B cell (primary cell): ENCODE data around the gene CRMP1. TPM values are rescaled to one million over a fixed set of nuclear protein-coding genes. Genes with fewer than 3 reads are reported as not detected.

Experiments used
- ATAC-seq: fragments of 200-7000 bp; cut with Tn5 transposase; one replicate; pipeline ENCODE4 v1.10.0; 2021; ENCODE audit warnings: low read depth, mild to moderate bottlenecking, moderate number of reproducible peaks, moderate library complexity
- CTCF ChIA-PET: fragments of 350-600 bp; sonication (Branson Sonifier 250); formaldehyde crosslinking; loops from one replicate; lab custom pipeline; 2021; ENCODE audit warnings: antibody characterized with exemption, inconsistent platforms; lab: Charles Lee
- POLR2A ChIA-PET: fragments of 350-600 bp; sonication (Branson Sonifier 250); formaldehyde crosslinking; loops from one replicate; lab custom pipeline; 2021; ENCODE audit warnings: antibody characterized with exemption; lab: Charles Lee
- DNase-seq: peaks from one replicate; pipeline ENCODE4 v3.0.0; 2013
- H2AFZ ChIP-seq: 2 replicates; pipeline ENCODE4 v1.6.1; 2012; ENCODE audit warnings: mild to moderate bottlenecking, low read depth, low read length; ENCODE audit not compliant: insufficient read depth, poor library complexity, severe bottlenecking
- H3K27ac ChIP-seq, 2 donors: 1 replicate in 1 of 2; 2 replicates in 1 of 2; pipeline ENCODE4 v1.5.1; 2012 to 2013; ENCODE audit warnings: low read length in 2 of 2, mild to moderate bottlenecking in 2 of 2, moderate library complexity in 1 of 2
- H3K27me3 ChIP-seq, 4 experiments: fragments of 200-600 bp in 1 of 4; sonication (generic) in 1 of 4; replicated peaks in 1 of 4; 1 replicate in 2 of 4; 2 replicates in 2 of 4; pipeline versions ENCODE4 v1.6.1 to v1.7.0; 2013 to 2016; ENCODE audit warnings: low read length in 3 of 4, mild to moderate bottlenecking in 2 of 4, mixed read lengths in 1 of 4, moderate library complexity in 1 of 4; ENCODE audit not compliant: insufficient read depth in 4 of 4, control insufficient read depth in 3 of 4; ENCODE audit errors: control extremely low read depth in 1 of 4
- H3K36me3 ChIP-seq, 2 experiments: replicated peaks in 1 of 2; 1 replicate in 1 of 2; 2 replicates in 1 of 2; pipeline versions ENCODE4 v1.6.1 to v1.7.1; 2013; ENCODE audit warnings: low read length in 1 of 2; ENCODE audit not compliant: insufficient read depth in 2 of 2, control insufficient read depth in 1 of 2; ENCODE audit errors: control extremely low read depth in 1 of 2, extremely low read depth in 1 of 2
- H3K4me1 ChIP-seq, 2 donors: fragments of 200-600 bp in 1 of 2; sonication (generic) in 1 of 2; 1 replicate in 1 of 2; 2 replicates in 1 of 2; pipeline versions ENCODE4 v1.5.1 to v1.6.1; 2013 to 2017; ENCODE audit warnings: low read length in 2 of 2; ENCODE audit not compliant: control insufficient read depth in 2 of 2, insufficient read depth in 2 of 2
- H3K4me2 ChIP-seq: replicated peaks from 2 replicates; pipeline ENCODE3; 2012; ENCODE audit warnings: mild to moderate bottlenecking, low read depth, low read length; ENCODE audit not compliant: poor library complexity, severe bottlenecking
- H3K4me3 ChIP-seq, 5 experiments: fragments of 200-600 bp in 1 of 5; sonication (generic) in 1 of 5; 1 replicate in 3 of 5; 2 replicates in 2 of 5; pipeline versions ENCODE4 v1.5.1 to v1.7.0; 2011 to 2016; ENCODE audit warnings: low read length in 4 of 5, mild to moderate bottlenecking in 4 of 5, low read depth in 2 of 5, control low read depth in 1 of 5, moderate library complexity in 1 of 5; ENCODE audit not compliant: insufficient read depth in 1 of 5; ENCODE audit errors: control extremely low read depth in 1 of 5, extremely low read depth in 1 of 5
- H3K79me2 ChIP-seq: fragments of 200-600 bp; sonication (generic); one replicate; pipeline ENCODE4 v1.6.0; 2016; ENCODE audit warnings: low read length; ENCODE audit not compliant: control insufficient read depth, insufficient read depth
- H3K9ac ChIP-seq: fragments of 200-600 bp; sonication (generic); 2 replicates; pipeline ENCODE4 v1.6.1; 2017; ENCODE audit warnings: mild to moderate bottlenecking, low read length, moderate library complexity
- H3K9me3 ChIP-seq, 3 donors: one replicate each; pipeline versions ENCODE4 v1.6.1 to v1.7.1; 2013; ENCODE audit warnings: low read length in 2 of 3; ENCODE audit not compliant: control insufficient read depth in 2 of 3, insufficient read depth in 1 of 3; ENCODE audit errors: control extremely low read depth in 1 of 3
- H4K20me1 ChIP-seq: 2 replicates; pipeline ENCODE4 v1.6.0; 2012; ENCODE audit warnings: mild to moderate bottlenecking, low read length; ENCODE audit not compliant: insufficient read depth, control insufficient read depth, poor library complexity, severe bottlenecking
- H3K27ac Mint-ChIP-seq: one replicate; pipeline ENCODE4 v1.8.0; 2021; ENCODE audit warnings: mixed read lengths
- H3K27me3 Mint-ChIP-seq: one replicate; pipeline ENCODE4 v1.8.0; 2021; ENCODE audit warnings: mixed read lengths
- H3K4me1 Mint-ChIP-seq: one replicate; pipeline ENCODE4 v1.8.0; 2021; ENCODE audit warnings: mixed read lengths
- H3K4me3 Mint-ChIP-seq: one replicate; pipeline ENCODE4 v1.8.0; 2021; ENCODE audit warnings: mixed read lengths
- H3K9me3 Mint-ChIP-seq: one replicate; pipeline ENCODE4 v1.8.0; 2022; ENCODE audit warnings: mixed read lengths; ENCODE audit not compliant: insufficient read depth
- EZH2 ChIP-seq: IDR thresholded peaks from 2 replicates; pipeline ENCODE4 v1.6.1; 2012; ENCODE audit warnings: borderline replicate concordance, low read depth, mild to moderate bottlenecking, moderate library complexity, low read length; ENCODE audit not compliant: insufficient read depth, poor library complexity, severe bottlenecking
- WGBS: methylation state at CpG from one replicate; pipeline ENCODE4 v1.1.5; 2013; ENCODE audit warnings: missing lambda C conversion rate; ENCODE audit not compliant: insufficient coverage; 5-methylcytosine and 5-hydroxymethylcytosine counted together
- intact Hi-C: fragments of 100-400 bp; cut with micrococcal nuclease; formaldehyde crosslinking; loops from one replicate; pipeline ENCODE4 v1.10.0; 2022
- polyA plus RNA-seq: library from polyadenylated mRNA; depleted of rRNA; stranded (reverse); fragments of >200 nt; gene quantifications from 2 replicates; pipeline ENCODE4 v1.2.3, GENCODE V29; 2012
- total RNA-seq, 2 donors: library from RNA; stranded (reverse); fragments of 120-200 nt in 1 of 2; gene quantifications; 1 replicate in 1 of 2; 2 replicates in 1 of 2; pipeline versions ENCODE4 v1.2.3 to v1.2.4, GENCODE V29; 2013 to 2022
- TF ChIP-seq, protein P1 (sequence below): fragments of 200-600 bp; IDR thresholded peaks from one replicate; pipeline ENCODE4 v1.8.0; 2022; ENCODE audit warnings: antibody characterized with exemption, mild to moderate bottlenecking

The CRMP1 gene
- total and polyA plus RNA-seq, 2 donors (not counting 1 experiment from before 2014, with no cell fraction given), result 0.13 TPM; not detected in 1

DNA sequence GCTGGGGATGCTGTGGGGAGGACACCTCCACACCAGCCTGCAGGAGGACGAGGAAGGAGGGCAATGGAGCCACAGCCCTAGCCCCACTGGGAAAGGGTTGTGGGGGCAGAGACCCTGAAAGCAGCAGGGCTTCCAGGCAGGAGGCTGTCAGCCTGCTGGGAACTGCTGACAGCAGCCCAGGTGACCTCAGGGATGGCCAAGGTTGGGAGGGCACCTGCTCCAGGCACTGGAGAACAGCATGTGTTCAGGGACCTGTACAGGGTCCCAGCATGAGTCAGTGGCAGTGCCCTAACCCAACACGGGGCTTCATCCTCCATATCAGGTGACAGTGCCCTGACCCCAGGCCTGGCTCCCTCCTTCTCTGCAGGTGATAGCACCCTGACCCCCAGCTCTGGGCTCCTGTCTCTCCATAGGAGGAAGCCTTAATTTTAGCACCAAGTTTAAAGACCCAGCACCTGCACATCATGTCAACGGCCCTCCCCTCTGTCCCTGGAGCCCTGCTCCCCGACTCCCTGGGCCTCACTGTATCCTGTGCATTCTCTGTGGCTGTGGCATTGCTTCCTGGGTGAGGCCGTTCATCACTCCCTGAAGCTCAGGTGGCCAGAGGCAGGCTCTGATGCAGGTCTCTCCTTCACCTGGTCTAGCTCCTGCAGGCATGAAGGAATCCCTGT lies 66.3 kb downstream of the CRMP1 start:
- WGBS, result 14% methylated on average over 5 of the region's 5 CpGs
- H4K20me1 ChIP-seq, result no peaks in the 10 kb centered on the region
- intact Hi-C loops, result no loop called here
- Mint-ChIP-seq H3K9me3 (no peaks in the 10 kb centered on the region), H3K4me3 (no peak overlapping the region), H3K27me3 (peaks cover 9% of the 10 kb centered on the region), H3K4me1 (peaks cover 10% of the 10 kb centered on the region), H3K27ac (no peak overlapping the region)
- DNase-seq (no peak), ATAC-seq (no peak)
- H3K27me3 ChIP-seq, result no peaks in the 10 kb centered on the region
- H3K4me1 ChIP-seq, result no peaks in the 10 kb centered on the region
- no peaks in the 10 kb centered on the region for H3K36me3 ChIP-seq
- TF ChIP-seq, protein P1, sequence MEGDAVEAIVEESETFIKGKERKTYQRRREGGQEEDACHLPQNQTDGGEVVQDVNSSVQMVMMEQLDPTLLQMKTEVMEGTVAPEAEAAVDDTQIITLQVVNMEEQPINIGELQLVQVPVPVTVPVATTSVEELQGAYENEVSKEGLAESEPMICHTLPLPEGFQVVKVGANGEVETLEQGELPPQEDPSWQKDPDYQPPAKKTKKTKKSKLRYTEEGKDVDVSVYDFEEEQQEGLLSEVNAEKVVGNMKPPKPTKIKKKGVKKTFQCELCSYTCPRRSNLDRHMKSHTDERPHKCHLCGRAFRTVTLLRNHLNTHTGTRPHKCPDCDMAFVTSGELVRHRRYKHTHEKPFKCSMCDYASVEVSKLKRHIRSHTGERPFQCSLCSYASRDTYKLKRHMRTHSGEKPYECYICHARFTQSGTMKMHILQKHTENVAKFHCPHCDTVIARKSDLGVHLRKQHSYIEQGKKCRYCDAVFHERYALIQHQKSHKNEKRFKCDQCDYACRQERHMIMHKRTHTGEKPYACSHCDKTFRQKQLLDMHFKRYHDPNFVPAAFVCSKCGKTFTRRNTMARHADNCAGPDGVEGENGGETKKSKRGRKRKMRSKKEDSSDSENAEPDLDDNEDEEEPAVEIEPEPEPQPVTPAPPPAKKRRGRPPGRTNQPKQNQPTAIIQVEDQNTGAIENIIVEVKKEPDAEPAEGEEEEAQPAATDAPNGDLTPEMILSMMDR, result no peak
- no peak for TF ChIP-seq EZH2
- no peaks in the 10 kb centered on the region for H3K79me2 ChIP-seq
- H3K4me2 ChIP-seq, result no peak overlapping the region
- CTCF ChIA-PET, result no interaction called here
- H3K9me3 ChIP-seq, result no peaks in the 10 kb centered on the region
- no peak overlapping the region for H2AFZ ChIP-seq
- H3K9ac ChIP-seq, result no peak overlapping the region
- POLR2A ChIA-PET, result no interaction called here
- no peak overlapping the region for H3K4me3 ChIP-seq
- no peak overlapping the region for H3K27ac ChIP-seq

DNA sequence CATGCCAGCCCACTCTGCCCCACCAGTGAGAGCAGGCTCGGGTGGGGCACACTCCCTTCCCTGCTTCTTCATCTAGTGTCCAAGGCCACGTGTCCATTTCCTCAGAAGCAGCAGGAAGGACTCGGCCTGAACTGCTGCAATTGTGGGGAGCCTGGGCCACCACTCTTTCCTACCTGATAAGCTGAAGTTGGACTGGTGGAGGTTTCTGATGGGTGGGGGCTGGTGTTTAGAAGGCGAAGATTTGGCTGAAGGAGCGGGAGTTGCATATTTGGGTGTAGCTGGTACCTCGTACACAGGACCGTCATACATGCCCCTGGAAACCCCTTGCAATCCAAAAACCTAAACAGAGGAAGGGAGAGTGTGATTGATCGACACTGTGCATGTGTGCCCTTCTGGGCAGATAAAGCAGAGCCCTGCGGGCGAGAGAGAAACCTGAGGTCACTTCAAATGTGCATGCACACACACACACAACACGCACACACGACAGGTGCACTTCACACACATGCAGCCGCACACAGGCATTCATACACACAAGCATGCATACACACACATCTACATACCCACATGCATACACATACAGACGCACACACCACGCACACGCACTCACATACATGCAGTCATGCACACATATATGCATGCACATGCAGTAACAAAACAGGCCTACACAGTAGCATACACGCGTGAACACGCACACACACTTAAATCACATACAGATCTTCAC lies 67.4 kb downstream of the CRMP1 start:
- Histone ChIP-seq H3K27me3 (no peaks in the 10 kb centered on the region), H3K4me2 (no peak overlapping the region), H2AFZ (no peak overlapping the region), H3K4me1 (no peaks in the 10 kb centered on the region), H3K4me3 (no peak overlapping the region), H3K79me2 (no peaks in the 10 kb centered on the region), H3K9ac (no peak overlapping the region), H3K27ac (no peak overlapping the region), H3K9me3 (no peaks in the 10 kb centered on the region), H3K36me3 (no peaks in the 10 kb centered on the region), H4K20me1 (no peaks in the 10 kb centered on the region)
- H3K4me3 Mint-ChIP-seq, result no peak overlapping the region
- no peak for TF ChIP-seq EZH2
- TF ChIP-seq, protein P1, result no peak
- H3K9me3 Mint-ChIP-seq, result no peaks in the 10 kb centered on the region
- peaks cover 9% of the 10 kb centered on the region for H3K27me3 Mint-ChIP-seq
- ChIA-PET CTCF (no interaction called here), POLR2A (no interaction called here)
- 90% methylated on average over 16 of the region's 19 CpGs for WGBS
- DNase-seq (no peak), ATAC-seq (no peak)
- H3K4me1 Mint-ChIP-seq, result peaks cover 10% of the 10 kb centered on the region
- no peak overlapping the region for H3K27ac Mint-ChIP-seq
- intact Hi-C loops, result no loop called here
